ENCODE data around the gene RILPL1.
"Not testable (repeated sequence)": the region's sequence is repeated elsewhere in the genome, so short reads cannot be mapped to it uniquely, and the experiment has no call there.

RILPL1 gene

DNA sequence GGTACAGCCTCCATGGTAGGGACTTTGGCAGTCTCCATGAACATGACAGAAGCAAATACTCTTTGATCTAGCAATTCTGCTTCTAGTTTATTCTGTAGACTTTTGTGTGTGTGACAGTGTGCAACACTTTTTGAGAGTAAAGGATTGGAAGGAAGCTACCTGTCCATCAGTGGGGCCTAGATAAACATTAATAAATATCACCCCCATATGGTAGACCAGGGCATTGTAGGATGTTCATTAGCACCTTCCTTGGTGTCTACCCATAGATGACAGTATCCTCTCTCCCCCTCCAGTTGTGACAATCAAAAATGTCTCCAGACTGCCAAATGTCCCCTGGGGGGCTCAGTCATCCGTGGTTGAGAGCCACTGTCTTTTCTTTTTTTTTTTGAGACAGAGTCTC is 64.7 kb downstream of the RILPL1 start:
- no peak for DNase-seq (ENCODE audit: low read depth in 2 of 2)

DNA sequence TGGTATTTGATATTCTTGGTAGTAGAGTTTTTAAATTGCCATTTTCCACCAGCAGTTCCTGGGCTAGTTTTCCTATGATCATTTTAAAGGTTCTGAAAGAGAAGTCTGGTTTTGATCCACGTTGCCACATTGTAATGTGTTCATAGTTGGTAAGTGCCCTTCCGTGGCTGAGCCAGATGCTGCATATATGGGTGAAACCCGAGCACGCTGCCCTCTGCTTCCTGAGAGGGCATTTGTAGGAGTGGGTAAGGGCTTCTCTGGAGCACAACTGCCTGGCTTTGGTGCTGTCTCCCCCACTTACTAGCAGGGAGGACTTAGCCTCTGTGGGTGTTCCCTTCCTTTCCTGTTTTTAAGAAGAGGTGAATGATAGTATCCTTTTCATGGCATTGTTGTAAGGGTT is 68.4 kb downstream of the RILPL1 start:
- DNase-seq (ENCODE audit: low read depth in 2 of 2), result no peak

DNA sequence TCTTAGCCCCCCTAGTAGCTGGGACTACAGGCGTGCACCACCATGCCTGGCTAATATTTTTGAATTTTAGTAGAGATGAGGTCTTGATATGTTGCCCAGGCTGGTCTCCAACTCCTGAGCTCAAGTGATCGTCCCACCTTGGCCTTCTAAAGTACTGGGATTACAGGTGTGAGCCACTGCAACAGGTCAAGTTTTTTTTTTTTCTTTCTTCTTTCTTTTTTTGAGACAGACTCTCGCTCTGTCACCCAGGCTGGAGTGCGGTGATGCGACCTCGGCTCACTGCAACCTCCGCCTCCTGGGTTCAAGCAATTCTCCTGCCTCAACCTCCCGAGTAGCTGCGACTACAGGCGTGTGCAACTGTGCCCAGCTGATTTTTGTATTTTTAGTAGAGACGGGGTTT is 70.3 kb downstream of the RILPL1 start:
- DNase-seq (ENCODE audit: low read depth in 2 of 2), result not testable (repeated sequence)

DNA sequence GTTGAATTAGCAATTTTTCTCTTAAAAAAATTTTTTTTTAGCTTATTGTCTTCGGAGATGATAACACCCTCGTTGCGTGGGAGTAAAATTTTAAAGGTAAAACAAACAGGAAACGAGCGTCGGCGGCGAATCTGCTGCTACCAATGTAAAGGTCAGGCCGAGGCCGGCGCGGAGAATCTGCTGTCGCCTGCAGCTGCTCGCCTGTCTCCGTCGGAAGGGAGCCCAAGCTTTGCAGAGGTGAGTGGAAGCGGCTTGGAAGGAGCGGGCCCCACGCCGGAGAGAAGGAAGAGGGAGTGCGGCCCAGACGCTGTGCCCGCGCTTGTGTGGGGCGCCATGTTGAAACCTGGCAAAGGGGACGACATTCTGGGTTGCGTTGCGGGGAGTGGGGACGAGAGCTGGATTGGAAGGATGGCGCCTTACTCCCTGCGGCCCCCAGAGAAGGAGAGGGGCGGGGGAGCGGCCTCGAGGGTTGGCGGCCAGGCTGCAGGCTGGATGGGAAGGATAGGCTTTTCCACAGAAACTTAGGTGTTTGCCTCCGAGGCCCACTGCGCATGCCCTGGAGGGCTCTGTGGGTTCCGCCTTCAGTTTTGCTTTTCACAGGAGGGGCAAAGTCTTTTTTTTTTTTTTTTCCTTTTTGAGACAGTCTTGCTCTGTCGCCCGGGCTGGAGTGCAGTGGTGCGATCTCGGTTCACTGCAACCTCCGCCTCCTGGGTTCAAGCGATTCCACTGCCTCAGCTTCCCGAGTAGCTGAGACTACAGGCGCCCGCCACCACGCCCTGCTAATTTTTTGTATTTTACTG is 75.3 kb downstream of the RILPL1 start, which contains the start of gene SNRNP35:
Gene SNRNP35, plus strand, starts transcription at position 160 of the 800 bp plus-strand sequence. CDS start 7,402 bp downstream, outside the sequence.
- DNase-seq (ENCODE audit: low read depth in 2 of 2), result peak; percentile 57 to 59

DNA sequence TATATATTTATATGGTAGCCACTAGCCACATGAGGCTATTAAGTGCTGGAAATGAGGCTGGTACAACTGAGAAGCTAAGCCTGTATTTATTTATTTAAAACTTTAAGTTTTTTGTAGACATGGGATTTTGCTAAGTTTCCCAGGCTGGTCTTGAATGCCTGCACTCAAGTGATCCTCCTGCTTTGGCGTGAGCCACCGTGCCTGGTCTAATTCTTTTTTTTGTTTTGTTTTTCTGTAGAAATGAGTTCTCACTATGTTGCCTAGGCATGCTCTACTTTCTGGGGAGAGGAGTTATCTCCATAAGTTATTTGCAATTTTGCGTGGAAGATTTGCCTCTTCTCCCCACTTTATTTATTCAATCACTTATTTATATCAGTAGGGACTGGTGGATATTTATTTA is 80.4 kb downstream of the RILPL1 start:
- DNase-seq (ENCODE audit: low read depth in 2 of 2), result no peak

DNA sequence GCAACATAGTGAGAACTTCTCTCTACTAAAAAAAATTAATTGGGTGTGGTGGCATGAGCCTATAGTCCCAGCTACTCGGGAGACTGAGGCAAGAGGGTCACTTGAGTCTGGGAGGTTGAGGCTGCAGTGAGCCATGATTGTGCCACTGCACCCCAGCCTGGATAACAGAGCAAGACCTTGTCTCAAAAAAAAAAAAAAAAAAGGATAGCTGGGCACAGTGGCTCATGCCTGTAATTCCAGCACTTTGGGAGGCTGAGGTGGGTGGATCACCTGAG is 81.3 kb downstream of the RILPL1 start:
- not testable (repeated sequence) for DNase-seq (ENCODE audit: low read depth in 2 of 2)

DNA sequence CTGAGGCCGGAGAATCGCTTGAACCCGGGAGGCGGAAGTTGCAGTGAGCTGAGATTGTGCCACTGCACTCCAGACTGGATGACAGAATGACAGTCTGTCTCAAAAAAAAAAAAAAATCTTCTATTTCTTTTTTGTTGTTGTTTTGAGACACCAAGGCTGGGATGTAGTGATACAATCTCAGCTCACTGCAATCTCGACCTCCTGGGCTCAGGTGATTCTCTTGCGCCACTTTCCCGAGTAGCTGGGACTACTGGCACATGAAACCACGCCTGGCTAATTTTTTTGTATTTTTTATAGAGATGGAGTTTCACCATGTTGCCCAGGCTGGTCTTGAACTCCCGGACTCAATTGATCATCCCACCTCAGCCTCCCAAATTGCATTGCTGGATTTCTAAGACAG is 82.9 kb downstream of the RILPL1 start:
- DNase-seq (ENCODE audit: low read depth in 2 of 2), result no peak

DNA sequence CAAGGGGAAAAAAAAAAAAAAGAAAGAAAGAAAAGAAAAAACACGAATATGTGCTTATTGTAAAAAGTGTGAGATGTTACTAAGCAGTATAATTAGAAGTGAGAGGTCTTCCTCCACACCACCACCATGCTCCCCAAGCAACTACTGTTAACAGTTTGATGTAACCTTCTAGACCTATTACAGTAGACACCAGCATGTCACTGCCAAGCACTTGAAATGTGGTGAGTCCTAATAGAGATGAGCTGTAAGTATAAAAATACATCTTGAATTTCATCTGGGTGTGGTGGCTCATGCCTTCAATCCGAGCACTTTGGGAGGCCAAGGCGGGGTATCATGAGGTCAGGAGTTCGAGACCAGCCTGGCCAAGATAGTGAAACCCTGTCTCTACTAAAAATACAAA is 83.7 kb downstream of the RILPL1 start:
- DNase-seq (ENCODE audit: low read depth in 2 of 2), result no peak

DNA sequence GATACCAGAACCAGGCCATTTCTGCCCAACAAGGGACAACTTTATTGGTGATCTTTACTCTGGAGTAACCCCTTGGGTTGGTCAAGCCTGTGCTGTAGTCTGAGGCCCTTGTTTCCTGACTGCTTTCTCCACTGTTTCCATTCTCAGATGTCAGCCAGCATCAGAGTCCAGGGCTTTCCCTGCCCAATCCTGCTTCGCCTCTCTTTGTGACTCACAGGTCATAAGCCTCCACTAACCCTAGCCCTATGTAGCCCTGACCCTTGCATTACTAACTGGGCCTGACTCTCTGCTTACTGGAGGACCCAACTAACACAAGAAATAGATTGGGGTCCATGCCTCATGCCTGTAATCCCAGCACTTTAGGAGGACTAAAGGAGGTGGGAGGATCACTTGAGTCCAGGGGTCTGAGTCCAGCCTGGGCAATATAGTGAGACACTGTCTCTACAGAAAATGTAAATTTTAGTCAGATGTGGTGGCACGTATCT is 84.2 kb downstream of the RILPL1 start:
- DNase-seq (ENCODE audit: low read depth in 2 of 2), result no peak

DNA sequence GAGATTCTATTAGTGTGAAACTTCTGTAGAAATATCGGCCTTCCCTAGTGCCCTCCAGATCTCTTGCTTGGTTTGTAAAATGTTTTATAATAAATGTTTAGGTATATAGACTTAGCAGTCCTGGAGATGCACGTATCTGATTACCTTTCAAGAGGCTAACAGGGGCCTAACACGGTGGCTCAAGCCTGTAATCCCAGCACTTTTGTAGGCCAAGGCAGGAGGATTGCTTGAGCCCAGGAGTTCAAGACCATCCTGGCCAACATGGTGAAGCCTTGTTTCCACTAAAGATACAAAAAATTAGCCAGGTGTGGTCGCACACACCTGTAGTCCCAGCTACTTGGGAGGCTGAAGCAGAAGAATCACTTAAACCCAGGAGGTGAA is 87.2 kb downstream of the RILPL1 start:
- no peak for DNase-seq (ENCODE audit: low read depth in 2 of 2)

DNA sequence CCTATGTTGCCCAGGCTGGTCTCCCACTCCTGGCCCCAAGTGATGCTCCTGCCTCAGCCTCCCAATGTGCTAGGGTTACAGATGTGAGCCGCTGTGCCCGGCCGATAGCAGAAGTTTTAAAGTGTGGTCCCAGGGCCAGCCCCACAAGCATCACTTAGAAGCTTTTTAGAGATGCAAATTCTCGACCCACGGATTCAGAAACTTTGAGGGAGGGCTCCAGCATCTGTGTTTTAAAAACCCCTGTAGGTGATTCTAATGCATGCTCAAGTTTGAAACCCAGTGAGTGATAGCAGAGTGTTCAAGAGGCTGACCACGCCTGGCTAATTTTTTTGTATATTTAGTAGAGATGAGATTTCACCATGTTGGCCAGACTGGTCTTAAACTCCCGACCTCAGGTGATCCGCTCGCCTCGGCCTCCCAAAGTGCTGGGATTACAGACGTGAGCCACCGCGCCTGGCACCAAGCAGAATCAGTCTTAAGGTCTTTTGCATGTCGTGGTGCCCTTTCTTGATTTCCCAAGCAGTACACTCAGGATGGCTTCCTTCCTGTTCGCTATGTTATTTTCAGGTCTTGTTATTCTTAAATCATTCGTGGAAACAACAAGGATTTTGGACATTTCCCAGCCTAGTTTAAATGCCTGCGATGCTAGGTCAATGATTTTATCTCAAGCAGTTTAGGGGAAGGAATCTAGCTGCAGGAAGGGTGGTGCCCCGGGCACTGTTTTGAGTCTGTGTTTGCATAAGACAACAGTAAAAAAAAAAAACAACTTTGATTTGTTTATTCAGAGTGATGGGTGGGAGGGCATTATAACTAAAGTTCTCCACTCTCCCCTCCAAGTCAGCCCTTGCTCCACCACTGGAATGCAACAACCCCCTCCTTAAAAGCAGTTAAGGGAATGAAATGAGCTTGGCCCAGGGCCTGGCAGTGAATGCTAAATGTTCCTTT is 87.9 kb downstream of the RILPL1 start:
- no peak for DNase-seq (ENCODE audit: low read depth in 2 of 2)

DNA sequence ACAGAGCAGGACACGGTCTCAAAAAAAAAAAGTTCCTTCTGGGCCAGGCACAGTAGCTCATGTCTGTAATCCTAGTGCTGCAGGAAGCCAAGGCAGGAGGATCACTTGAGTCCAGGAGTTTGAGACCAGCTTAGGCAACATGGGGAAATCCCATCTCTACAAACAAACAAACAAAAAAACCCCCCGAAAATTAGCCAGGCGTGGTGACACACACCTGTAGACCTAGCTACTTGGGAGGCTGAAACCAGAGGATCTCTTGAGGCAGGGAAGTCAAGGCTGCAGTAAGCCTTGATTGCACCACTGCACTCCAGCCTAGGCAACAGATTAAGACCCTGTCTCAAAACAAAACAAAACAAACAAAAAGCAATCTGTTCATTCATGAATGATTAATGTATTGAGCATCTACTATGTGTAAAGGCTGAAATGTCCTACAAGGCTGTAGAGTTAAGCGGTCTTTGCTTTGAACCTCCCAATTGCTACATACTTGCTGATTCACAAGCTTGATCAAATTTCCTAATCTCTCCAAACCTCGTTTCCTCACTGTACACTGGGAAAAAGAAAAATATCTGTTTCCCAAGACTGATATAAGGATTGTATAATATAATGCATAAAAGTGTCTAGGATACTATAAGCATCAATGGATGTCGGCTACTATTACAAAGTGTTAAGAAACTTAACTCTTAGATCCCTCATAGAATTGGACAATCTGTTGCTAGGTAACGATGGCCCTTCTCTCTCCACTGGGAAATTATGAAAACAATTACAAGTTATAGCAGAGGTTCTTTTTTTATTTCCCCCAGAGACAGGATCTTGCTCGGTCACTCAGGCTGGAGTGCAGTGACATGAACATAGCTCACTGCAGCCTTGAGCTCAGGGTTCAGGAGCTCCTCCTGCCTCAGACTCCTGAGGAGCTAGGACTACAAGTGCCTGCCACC is 89.2 kb downstream of the RILPL1 start:
- DNase-seq (ENCODE audit: low read depth in 2 of 2), result no peak

DNA sequence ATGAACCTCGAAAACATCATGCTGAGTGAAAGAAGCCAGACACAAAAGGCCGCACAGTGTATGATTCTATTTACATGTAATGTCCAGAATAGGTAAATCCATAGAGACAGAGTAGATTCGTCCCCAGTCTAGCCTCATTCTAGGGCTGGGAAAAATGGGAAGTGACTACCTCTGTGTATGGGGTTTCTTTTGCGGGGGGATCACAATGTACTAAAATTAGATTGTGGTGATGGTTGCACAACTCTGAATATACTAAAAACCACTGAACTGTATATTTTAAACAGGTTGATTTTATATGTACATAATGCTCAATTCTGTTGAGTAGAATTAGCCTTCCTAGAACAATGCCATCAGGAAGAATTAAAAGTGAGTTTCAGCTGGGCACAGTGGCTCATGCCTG is 90.7 kb downstream of the RILPL1 start:
- DNase-seq (ENCODE audit: low read depth in 2 of 2), result no peak

DNA sequence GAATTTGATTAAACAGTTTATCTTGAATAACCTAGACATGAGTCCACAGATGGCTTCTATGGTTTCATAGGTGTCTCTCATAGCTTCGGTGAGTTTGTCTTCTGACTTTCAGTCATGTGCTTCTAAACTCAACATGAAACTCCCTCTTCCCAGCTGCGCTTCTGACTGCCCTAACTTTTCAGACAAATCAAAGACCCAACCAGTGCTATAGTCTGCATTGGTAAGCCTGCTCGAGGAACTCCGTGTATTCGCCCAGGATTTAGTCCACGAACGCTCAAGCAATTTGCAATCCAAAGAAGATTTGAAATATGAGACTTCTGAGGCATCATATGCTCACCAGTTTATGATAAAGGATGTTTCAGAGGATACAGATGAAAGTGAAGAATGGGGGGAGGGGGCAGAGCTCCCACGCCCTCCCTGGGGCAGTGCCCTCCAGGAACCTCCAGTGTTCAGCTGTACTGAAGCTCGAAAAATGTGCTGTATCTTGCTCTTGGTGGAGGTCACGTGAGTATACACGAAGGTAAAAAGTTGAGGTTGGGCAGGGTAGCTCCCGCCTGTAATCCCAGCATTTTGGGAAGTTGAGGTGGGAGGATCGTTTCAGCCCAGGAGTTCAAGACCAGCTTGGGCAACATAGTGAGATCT is 91.9 kb downstream of the RILPL1 start:
- DNase-seq (ENCODE audit: low read depth in 2 of 2), result no peak

DNA sequence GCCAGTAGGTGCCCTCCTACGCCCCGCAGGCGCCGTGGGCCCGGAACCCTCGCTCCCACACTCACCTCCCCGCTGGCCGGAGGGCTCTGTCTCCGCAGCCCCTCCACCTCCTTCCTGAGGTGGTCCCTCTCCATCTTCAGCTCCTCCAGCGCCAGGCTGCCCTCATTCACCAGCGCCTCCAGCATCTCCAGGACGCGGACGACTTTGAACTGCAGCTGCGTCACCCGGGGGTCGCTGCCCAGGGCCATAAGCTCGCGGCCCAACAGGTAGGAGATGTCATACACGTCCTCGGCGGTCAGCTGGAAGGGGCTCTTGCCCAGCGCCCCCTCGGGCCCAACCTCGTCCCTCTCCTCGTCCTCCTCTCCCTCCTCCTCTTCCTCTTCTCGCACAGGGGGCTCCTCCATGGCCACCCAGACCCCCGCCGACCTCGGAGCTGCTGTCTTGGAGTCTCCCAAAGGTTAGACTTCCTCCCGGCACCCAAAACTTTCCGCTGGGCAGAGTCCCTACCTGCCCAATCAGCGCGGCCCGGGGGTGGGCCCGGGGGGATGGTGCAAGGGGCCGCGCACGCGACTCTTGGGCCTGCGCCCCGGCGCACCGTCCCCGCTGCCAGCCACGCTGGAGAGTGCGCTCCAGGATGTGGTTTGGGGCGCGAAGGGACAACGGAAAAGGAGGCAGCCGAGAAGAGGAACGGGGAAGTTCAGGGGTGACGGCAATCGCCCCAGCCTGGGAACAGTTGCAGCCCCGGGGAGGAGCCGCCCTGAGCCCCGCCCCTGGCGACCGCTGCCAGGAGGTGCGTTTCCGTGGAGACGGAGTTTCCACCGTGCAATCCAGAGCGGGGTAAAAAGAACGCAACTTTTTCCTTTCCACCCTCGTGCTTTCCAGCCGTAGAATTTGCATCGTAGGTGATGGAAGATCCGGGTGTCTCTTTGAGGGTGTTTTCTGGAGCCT is 97.2 kb downstream of the RILPL1 start, which contains the start of gene RILPL2:
Gene RILPL2, minus strand, starts transcription at position 668 of the 948 bp plus-strand sequence. Its CDS starts 264 bp downstream, at position 404.
- peak; percentile 85 to 90 for DNase-seq (ENCODE audit: low read depth in 2 of 2)

DNA sequence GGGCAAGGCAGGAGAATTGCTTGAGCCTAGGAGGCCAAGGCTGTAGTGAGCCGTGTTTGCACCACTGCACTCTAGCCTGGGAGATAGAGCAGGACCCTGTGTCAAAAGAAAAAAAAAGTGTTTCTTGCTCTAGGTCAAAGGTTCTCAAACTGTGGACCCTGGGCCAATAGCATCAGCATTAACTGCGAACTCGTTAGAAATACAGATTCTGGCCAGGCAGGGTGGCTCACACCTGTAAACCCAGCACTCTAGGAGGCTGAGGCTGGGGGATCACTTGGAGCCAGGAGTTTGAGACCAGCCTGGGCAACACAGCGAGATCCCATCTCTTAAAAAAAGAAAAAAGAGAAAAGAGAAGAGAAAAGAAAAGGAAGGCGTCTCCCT is 97.9 kb downstream of the RILPL1 start:
- DNase-seq (ENCODE audit: low read depth in 2 of 2), result no peak

DNA sequence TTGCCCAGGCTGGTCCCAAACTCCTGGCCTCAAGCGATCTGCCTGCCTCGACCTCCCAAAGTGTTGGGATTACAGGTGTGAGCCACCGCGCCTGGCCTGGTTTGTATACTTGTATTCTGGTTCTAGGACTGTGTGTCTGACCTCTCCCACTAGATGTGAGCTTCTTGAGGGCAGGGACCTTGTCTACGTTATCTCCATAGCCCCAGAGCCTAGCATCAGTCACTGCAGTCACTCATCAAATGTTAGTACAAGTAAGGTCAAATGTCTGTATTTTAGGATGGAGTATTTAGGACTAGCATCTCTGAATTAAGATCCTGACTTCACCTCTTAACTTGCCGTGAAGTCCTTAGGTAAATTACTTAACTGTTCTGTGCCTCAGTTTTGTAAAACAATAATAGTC is 99.9 kb downstream of the RILPL1 start:
- DNase-seq (ENCODE audit: low read depth in 2 of 2), result no peak

DNA sequence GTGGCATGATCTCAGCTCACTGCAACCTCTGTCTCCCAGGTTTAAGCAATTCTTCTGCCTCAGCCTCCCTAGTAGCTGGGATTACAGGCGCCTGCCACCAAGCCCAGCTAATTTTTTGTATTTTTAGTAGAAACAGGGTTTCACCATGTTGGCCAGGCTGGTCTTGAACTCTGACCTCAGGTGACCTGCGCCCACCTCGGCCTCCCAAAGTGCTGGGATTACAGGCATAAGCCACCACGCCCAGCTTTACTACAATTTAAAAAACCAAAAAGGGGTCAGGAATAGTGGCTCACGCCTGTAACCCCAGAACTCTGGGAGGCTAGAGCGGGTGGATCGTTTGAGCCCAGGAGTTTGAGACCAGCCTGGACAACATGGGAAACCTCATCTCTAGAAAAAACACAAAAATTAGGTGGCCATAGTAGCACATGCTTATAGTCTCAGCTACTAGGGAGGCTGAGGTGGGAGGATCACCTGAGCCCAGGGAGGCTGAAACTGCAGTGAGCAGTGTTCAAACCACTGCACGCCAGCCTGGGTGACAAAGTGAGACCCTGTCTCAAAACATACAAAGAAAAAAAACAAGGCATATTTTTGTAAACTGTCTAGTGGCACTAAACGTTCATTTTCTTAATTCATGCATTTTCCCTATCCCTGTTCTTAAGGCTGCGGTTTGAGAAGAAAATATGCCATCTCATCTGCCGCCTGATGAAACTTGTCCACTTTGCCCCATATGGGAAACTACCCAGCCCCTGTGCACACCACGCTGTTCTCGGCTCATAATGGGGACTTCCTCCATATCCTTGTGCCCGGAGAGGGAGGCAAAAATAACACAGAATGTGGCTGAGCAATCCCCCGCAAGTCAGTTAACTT is 101.3 kb downstream of the RILPL1 start:
- DNase-seq (ENCODE audit: low read depth in 2 of 2), result not testable (repeated sequence)

DNA sequence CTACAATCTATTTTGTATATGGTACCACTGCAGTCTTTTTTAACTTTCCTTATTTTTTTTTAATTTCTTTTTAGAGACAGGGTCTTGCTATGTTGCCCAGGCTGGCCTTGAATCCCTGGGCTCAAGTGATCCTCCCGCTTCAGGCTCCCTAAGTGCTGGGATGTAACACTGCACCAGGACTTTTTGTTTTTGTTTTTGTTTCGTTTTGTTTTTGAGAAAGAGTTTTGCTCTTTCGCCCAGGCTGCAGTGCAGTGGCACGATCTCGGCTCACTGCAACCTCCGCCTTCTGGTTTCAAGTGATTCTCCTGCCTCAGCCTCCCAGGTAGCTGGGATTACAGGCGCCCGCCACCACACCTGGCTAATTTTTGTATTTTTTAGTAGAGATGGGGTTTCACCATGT is 104.4 kb downstream of the RILPL1 start:
- not testable (repeated sequence) for DNase-seq (ENCODE audit: low read depth in 2 of 2)
